Suprapubic skin (tissue), 4 donors: ENCODE measurements around the gene LRRC45. TPM values are rescaled to one million over a fixed set of nuclear protein-coding genes. Genes with fewer than 3 reads are reported as not detected.

Experiments used
- DNase-seq, 2 donors: peaks; one replicate each; pipeline ENCODE4 v3.0.0-alpha.2; 2019; ENCODE audit warnings: low spot score in 2 of 2
- H3K27ac ChIP-seq: fragments of 200-600 bp; sonication (generic); one replicate; pipeline ENCODE4 v1.5.1; 2019
- H3K27me3 ChIP-seq: fragments of 200-600 bp; sonication (generic); one replicate; pipeline ENCODE4 v1.5.1; 2019
- H3K36me3 ChIP-seq: fragments of 200-600 bp; sonication (generic); one replicate; pipeline ENCODE4 v1.5.1; 2019
- H3K4me1 ChIP-seq: fragments of 200-600 bp; sonication (generic); one replicate; pipeline ENCODE4 v1.5.1; 2019
- H3K4me3 ChIP-seq: fragments of 200-600 bp; sonication (generic); one replicate; pipeline ENCODE4 v1.5.1; 2019; ENCODE audit warnings: mild to moderate bottlenecking
- H3K9me3 ChIP-seq: fragments of 200-600 bp; sonication (generic); one replicate; pipeline ENCODE4 v1.5.1; 2019
- CTCF ChIP-seq, 2 donors: fragments of 200-600 bp in 1 of 2; fragments of 450-650 bp in 1 of 2; sonication (generic) in 1 of 2; IDR thresholded peaks; one replicate each; pipeline ENCODE4 v1.5.1; 2016 to 2019; ENCODE audit warnings: antibody characterized with exemption in 2 of 2, mild to moderate bottlenecking in 1 of 2, moderate library complexity in 1 of 2
- EP300 ChIP-seq: sonication (generic); formaldehyde crosslinking; IDR thresholded peaks from one replicate; pipeline ENCODE4 v1.6.1; 2017; ENCODE audit warnings: antibody characterized with exemption
- POLR2A ChIP-seq, 2 donors: fragments of 450-650 bp; IDR thresholded peaks; one replicate each; pipeline ENCODE4 v1.6.1; 2017; ENCODE audit warnings: antibody characterized with exemption in 2 of 2, mild to moderate bottlenecking in 2 of 2, moderate library complexity in 2 of 2
- POLR2AphosphoS5 ChIP-seq, 3 donors: sonication (generic); formaldehyde crosslinking; IDR thresholded peaks; one replicate each; pipeline ENCODE4 v1.6.1; 2017; ENCODE audit warnings: antibody characterized with exemption in 3 of 3
- WGBS: methylation state at CpG from one replicate; pipeline ENCODE4 v1.1.5; 2018; 5-methylcytosine and 5-hydroxymethylcytosine counted together
- total RNA-seq, 4 donors: library from RNA; depleted of rRNA; stranded (reverse); fragments of >200 nt; gene quantifications; one replicate each; pipeline ENCODE4 v1.1.0, GENCODE V29; 2016

Gene LRRC45
- total RNA-seq, 4 donors from 2014 or later = 14.1 to 18.7 (median 15.4) TPM

DNA sequence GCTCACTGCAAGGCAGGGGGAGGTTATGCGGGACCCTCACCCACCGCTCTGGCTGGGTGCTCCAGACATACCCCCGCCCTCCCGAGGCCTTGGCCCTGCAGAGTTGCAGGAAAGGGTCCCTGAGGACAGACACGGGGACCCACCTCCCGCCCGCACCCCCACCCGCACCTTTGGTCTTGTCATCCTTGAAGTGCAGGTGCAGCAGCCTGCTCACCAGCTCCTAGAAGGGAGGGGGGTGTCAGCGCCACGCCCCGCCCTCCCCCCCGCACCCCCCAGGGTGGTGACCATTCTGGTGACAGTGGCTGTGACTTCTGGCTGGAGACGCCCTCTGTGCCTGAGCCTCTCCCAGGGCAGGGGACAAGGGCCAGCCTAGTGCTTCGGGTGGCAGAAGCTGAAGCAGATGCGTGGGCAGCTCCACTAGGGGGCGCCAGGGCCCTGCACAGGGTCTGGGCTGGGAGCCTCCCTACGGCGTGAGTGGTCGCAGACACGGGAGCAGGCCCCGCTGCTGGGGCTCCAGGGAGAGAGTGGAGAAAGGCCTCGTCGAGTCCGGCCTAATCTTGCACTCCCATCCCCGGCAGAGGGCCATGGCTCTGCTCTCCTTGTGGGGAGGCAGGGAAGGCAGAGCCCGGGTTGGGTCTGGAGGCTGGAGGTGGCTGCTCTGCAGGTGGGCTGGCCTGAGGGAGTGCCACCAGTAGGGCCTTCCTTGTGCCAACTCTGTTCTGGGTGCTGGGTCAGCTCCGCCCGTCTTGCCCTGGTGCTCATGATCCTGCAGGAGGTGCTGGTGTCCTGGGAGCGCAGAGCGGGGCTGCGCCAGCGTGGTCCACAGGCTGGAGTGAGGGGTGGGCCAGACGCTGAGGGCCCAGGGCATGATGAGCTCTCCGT is 3.2 kb upstream of the LRRC45 start:
- WGBS = 63% methylated on average over 9 of the region's 34 CpGs
- no peaks in the 10 kb centered on the region for H3K9me3 ChIP-seq
- no peak for DNase-seq
- H3K27ac ChIP-seq = no peak overlapping the region
- H3K27me3 ChIP-seq = no peaks in the 10 kb centered on the region
- peaks cover 3% of the 10 kb centered on the region for H3K36me3 ChIP-seq
- H3K4me3 ChIP-seq = no peak overlapping the region
- peaks cover 33% of the 10 kb centered on the region for H3K4me1 ChIP-seq
- TF ChIP-seq POLR2A (IDR thresholded peaks at IDR 0.05) = no peak
- TF ChIP-seq CTCF (IDR thresholded peaks at IDR 0.05) = peak; percentile 15 to 73

DNA sequence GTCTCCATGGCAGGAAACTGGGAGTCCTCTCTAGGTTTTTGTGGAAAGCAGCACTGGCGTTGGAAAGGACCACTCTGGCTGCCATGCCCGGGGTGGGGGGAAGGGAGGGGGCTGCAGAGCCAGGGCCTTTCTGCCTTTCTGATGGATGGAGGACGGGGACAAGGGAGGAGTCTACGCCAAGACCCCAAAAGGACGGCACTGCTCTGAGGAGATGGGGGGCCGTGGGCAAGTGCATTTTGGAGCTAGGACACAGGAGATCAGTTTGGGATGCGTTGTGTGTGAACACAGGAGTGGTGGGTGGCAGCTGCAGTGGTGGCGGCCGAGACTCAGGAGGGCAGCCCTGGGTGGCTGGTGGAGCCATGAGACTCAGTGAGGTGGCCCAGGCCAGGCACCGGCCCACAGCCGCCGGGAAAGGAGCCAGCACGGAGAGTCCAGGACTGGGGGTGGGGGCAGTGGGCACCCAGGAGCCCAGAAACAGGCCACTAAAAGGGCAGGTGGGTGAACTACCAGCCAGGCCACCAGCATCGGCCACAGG is 2.5 kb upstream of the LRRC45 start:
- peaks cover 32% of the 10 kb centered on the region for H3K4me1 ChIP-seq

GRCh38 chr17:82021107-82021899 is 1.8 kb upstream of the LRRC45 start:
- no peak overlapping the region for H3K27ac ChIP-seq
- WGBS = 24% methylated on average over 6 of the region's 25 CpGs

More for the DNA sequence above, 2.5 kb upstream of the LRRC45 start:
- Histone ChIP-seq H3K27me3 (no peaks in the 10 kb centered on the region), H3K9me3 (no peaks in the 10 kb centered on the region), H3K36me3 (peaks cover 3% of the 10 kb centered on the region), H3K27ac (no peak overlapping the region), H3K4me3 (no peak overlapping the region)
- WGBS = 69% methylated on average over 13 of the region's 14 CpGs
- no peak for TF ChIP-seq POLR2AphosphoS5 (IDR thresholded peaks at IDR 0.05)
- no peak for TF ChIP-seq POLR2A (IDR thresholded peaks at IDR 0.05)
- TF ChIP-seq EP300 = no peak
- TF ChIP-seq CTCF (IDR thresholded peaks at IDR 0.05) = no peak
- no peak for DNase-seq

DNA sequence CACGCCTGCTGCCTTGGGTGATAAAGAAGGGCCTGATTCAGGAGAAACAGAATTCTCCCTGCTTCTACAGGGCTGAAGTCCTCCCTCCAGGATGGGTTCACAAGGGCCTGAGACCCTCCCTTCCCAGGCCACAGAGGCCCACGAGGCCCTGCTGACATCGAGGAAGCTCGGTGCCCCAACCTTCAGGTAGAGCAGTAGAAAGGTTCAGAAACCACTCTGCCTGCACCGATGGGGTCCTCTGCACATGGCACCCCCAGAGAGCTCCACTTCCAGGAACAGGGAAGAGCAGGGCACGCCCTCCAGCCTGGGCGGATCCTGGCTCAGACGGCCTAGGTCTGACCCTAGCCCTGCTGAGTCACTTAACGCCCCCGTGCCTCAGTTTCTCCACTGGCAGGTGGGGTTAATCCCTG is 1.2 kb upstream of the LRRC45 start:
- TF ChIP-seq POLR2AphosphoS5 (IDR thresholded peaks at IDR 0.05) (no peak), EP300 (no peak), CTCF (IDR thresholded peaks at IDR 0.05) (no peak), POLR2A (IDR thresholded peaks at IDR 0.05) (no peak)
- H3K9me3 ChIP-seq = no peaks in the 10 kb centered on the region
- H3K27me3 ChIP-seq = no peaks in the 10 kb centered on the region
- peaks cover 3% of the 10 kb centered on the region for H3K36me3 ChIP-seq
- DNase-seq = no peak
- peaks cover 32% of the 10 kb centered on the region for H3K4me1 ChIP-seq
- 8% methylated on average over 4 of the region's 10 CpGs for WGBS
- peak overlapping the region; percentile 84 for H3K4me3 ChIP-seq
- no peak overlapping the region for H3K27ac ChIP-seq

More at GRCh38 chr17:82021107-82021899, 1.8 kb upstream of the LRRC45 start:
- H3K27me3 ChIP-seq = no peaks in the 10 kb centered on the region
- peaks cover 32% of the 10 kb centered on the region for H3K4me1 ChIP-seq
- H3K36me3 ChIP-seq = peaks cover 3% of the 10 kb centered on the region
- H3K9me3 ChIP-seq = no peaks in the 10 kb centered on the region
- peak overlapping the region; percentile 84 for H3K4me3 ChIP-seq
- no peak for TF ChIP-seq POLR2AphosphoS5 (IDR thresholded peaks at IDR 0.05)
- TF ChIP-seq POLR2A (IDR thresholded peaks at IDR 0.05) = no peak
- TF ChIP-seq CTCF (IDR thresholded peaks at IDR 0.05) = peak; percentile 67 to 68
- no peak for TF ChIP-seq EP300
- DNase-seq = no peak
